Mononuclear cell (primary cell): ENCODE measurements around the gene ERVH48-1. TPM values are rescaled to one million over a fixed set of nuclear protein-coding genes. Genes with fewer than 3 reads are reported as not detected.
"Not testable (repeated sequence)": the region's sequence is repeated elsewhere in the genome, so short reads cannot be mapped to it uniquely, and the experiment has no call there.

Source experiments
- H3K27me3 ChIP-seq: 2 replicates; pipeline ENCODE4 v1.6.0; 2011; ENCODE audit warnings: low read length, control low read depth; ENCODE audit not compliant: insufficient read depth
- H3K4me1 ChIP-seq: 2 replicates; pipeline ENCODE4 v1.5.1; 2011; ENCODE audit warnings: mild to moderate bottlenecking, low read length, control low read depth; ENCODE audit not compliant: insufficient read depth
- H3K4me3 ChIP-seq: 2 replicates; pipeline ENCODE4 v1.5.1; 2011; ENCODE audit warnings: mild to moderate bottlenecking, low read length, moderate library complexity
- H3K9me3 ChIP-seq: 2 replicates; pipeline ENCODE4 v1.5.1; 2011; ENCODE audit warnings: low read depth, mild to moderate bottlenecking, control low read depth, low read length
- total RNA-seq: library from RNA; depleted of rRNA; stranded (reverse); fragments of >200 nt; gene quantifications from one replicate; pipeline ENCODE4 v1.2.3, GENCODE V29; 2012

ERVH48-1 gene
- total RNA-seq: 0.42 TPM

GRCh38 chr21:42925114-42925926 is at the start of gene ERVH48-1:
Gene ERVH48-1, minus strand, starts transcription at chr21:42925630. Its CDS starts 6,624 bp downstream, at chr21:42919006.
- no peaks in the 10 kb centered on the region for H3K9me3 ChIP-seq
- no peak within 1 kb of the TSS for H3K4me3 ChIP-seq
- H3K4me1 ChIP-seq: peaks cover 14% of the 10 kb centered on the region
- H3K27me3 ChIP-seq: no peaks in the 10 kb centered on the region

- Histone ChIP-seq H3K4me3 (peak within 1 kb of the TSS; percentile 67), H3K27me3 (no peaks in the 10 kb centered on the region), H3K9me3 (no peaks in the 10 kb centered on the region), H3K4me1 (peaks cover 12% of the 10 kb centered on the region)
Measured at GRCh38 chr21:42973991-42974831, 48.8 kb upstream of the ERVH48-1 start, which contains the start of gene PKNOX1. Gene PKNOX1, plus strand, starts transcription at chr21:42974562. Its CDS starts 29,820 bp downstream, at chr21:43004382.

- Histone ChIP-seq H3K4me1 (peaks cover 12% of the 10 kb centered on the region), H3K9me3 (no peaks in the 10 kb centered on the region), H3K27me3 (no peaks in the 10 kb centered on the region), H3K4me3 (peak overlapping the region; percentile 33)
Measured at GRCh38 chr21:42973309-42973990, 48.0 kb upstream of the ERVH48-1 start.

GRCh38 chr21:42971897-42972275 is 46.5 kb upstream of the ERVH48-1 start:
- Histone ChIP-seq H3K4me3 (no peak overlapping the region), H3K27me3 (no peaks in the 10 kb centered on the region), H3K9me3 (no peaks in the 10 kb centered on the region), H3K4me1 (peaks cover 12% of the 10 kb centered on the region)

GRCh38 chr21:42970946-42971653 is 45.7 kb upstream of the ERVH48-1 start:
- no peaks in the 10 kb centered on the region for H3K9me3 ChIP-seq
- peaks cover 12% of the 10 kb centered on the region for H3K4me1 ChIP-seq
- H3K27me3 ChIP-seq: no peaks in the 10 kb centered on the region
- no peak overlapping the region for H3K4me3 ChIP-seq

- peaks cover 7% of the 10 kb centered on the region for H3K4me1 ChIP-seq
- H3K4me3 ChIP-seq: no peak overlapping the region
- H3K27me3 ChIP-seq: no peaks in the 10 kb centered on the region
- H3K9me3 ChIP-seq: no peaks in the 10 kb centered on the region
Measured at GRCh38 chr21:42969193-42969600, 43.8 kb upstream of the ERVH48-1 start.

- H3K27me3 ChIP-seq, H3K9me3 ChIP-seq, H3K4me1 ChIP-seq, H3K4me3 ChIP-seq: not testable (repeated sequence)
Measured at GRCh38 chr21:42967616-42968015, 42.2 kb upstream of the ERVH48-1 start.

GRCh38 chr21:42965211-42965560 is 39.8 kb upstream of the ERVH48-1 start:
- no peaks in the 10 kb centered on the region for H3K9me3 ChIP-seq
- no peak overlapping the region for H3K4me3 ChIP-seq
- H3K4me1 ChIP-seq: no peaks in the 10 kb centered on the region
- H3K27me3 ChIP-seq: no peaks in the 10 kb centered on the region

- H3K27me3 ChIP-seq: no peaks in the 10 kb centered on the region
- H3K4me3 ChIP-seq: no peak overlapping the region
- H3K4me1 ChIP-seq: no peaks in the 10 kb centered on the region
- H3K9me3 ChIP-seq: no peaks in the 10 kb centered on the region
Measured at GRCh38 chr21:42964546-42965210, 39.2 kb upstream of the ERVH48-1 start.

GRCh38 chr21:42964086-42964485 is 38.7 kb upstream of the ERVH48-1 start:
- H3K9me3 ChIP-seq: no peaks in the 10 kb centered on the region
- no peak overlapping the region for H3K4me3 ChIP-seq
- H3K4me1 ChIP-seq: no peaks in the 10 kb centered on the region
- no peaks in the 10 kb centered on the region for H3K27me3 ChIP-seq

- no peaks in the 10 kb centered on the region for H3K27me3 ChIP-seq
- no peaks in the 10 kb centered on the region for H3K4me1 ChIP-seq
- H3K4me3 ChIP-seq: no peak overlapping the region
- H3K9me3 ChIP-seq: no peaks in the 10 kb centered on the region
Measured at GRCh38 chr21:42962380-42963007, 37.1 kb upstream of the ERVH48-1 start.

- Histone ChIP-seq H3K4me3 (no peak overlapping the region), H3K27me3 (no peaks in the 10 kb centered on the region), H3K9me3 (no peaks in the 10 kb centered on the region), H3K4me1 (no peaks in the 10 kb centered on the region)
Measured at GRCh38 chr21:42959728-42960127, 34.3 kb upstream of the ERVH48-1 start.

- H3K4me3 ChIP-seq, H3K4me1 ChIP-seq, H3K9me3 ChIP-seq, H3K27me3 ChIP-seq: not testable (repeated sequence)
Measured at GRCh38 chr21:42958122-42958521, 32.7 kb upstream of the ERVH48-1 start.
